HepG2 (cell line): ENCODE results near the gene KDM3A. TPM values are rescaled to one million over a fixed set of nuclear protein-coding genes. Genes with fewer than 3 reads are reported as not detected.

Experiments used
- BHLHE40 ChIP-seq: IDR thresholded peaks from 2 replicates; pipeline ENCODE4 v1.6.1; 2011; ENCODE audit warnings: low read length, improper control_type of control experiment
- IKZF4 ChIP-seq: sonication (generic); formaldehyde crosslinking; IDR thresholded peaks from 2 replicates; pipeline ENCODE4 v1.5.1; 2020; ENCODE audit warnings: borderline replicate concordance, mild to moderate bottlenecking, low read depth, missing genetic modification reagents; ENCODE audit errors: not compliant biosample characterization
- KAT2B ChIP-seq: fragments of 150-350 bp; IDR thresholded peaks from 2 replicates; pipeline ENCODE4 v1.6.1; 2014; ENCODE audit warnings: low read depth, low read length, borderline replicate concordance
- KLF9 ChIP-seq: IDR thresholded peaks from 2 replicates; pipeline ENCODE4 v1.6.1; 2016; ENCODE audit warnings: low read depth
- MTF1 ChIP-seq: sonication (generic); formaldehyde crosslinking; IDR thresholded peaks from 2 replicates; pipeline ENCODE4 v1.5.0; 2020; ENCODE audit warnings: missing genetic modification reagents
- NR3C1 ChIP-seq: sonication (generic); formaldehyde crosslinking; IDR thresholded peaks from 2 replicates; pipeline ENCODE4 v1.4.0; 2020; ENCODE audit warnings: missing genetic modification reagents
- PAX8 ChIP-seq: sonication (generic); formaldehyde crosslinking; IDR thresholded peaks from 2 replicates; pipeline ENCODE4 v1.8.0; 2022; ENCODE audit warnings: mild to moderate bottlenecking, missing genetic modification reagents, borderline replicate concordance
- SETDB1 ChIP-seq: sonication (generic); formaldehyde crosslinking; IDR thresholded peaks from 2 replicates; pipeline ENCODE4 v1.5.1; 2020; ENCODE audit warnings: missing genetic modification reagents, mild to moderate bottlenecking, borderline replicate concordance
- SMYD3 ChIP-seq: sonication (generic); formaldehyde crosslinking; IDR thresholded peaks from 2 replicates; pipeline ENCODE4 v1.8.1; 2023; ENCODE audit warnings: mild to moderate bottlenecking, missing genetic modification reagents
- SNAPC2 ChIP-seq: sonication (generic); formaldehyde crosslinking; IDR thresholded peaks from 2 replicates; pipeline ENCODE4 v1.8.1; 2022; ENCODE audit warnings: mild to moderate bottlenecking, missing genetic modification reagents
- XBP1 ChIP-seq: sonication (generic); formaldehyde crosslinking; IDR thresholded peaks from 2 replicates; pipeline ENCODE4 v1.5.0; 2020; ENCODE audit warnings: missing genetic modification reagents
- ZFP62 ChIP-seq: sonication (generic); formaldehyde crosslinking; IDR thresholded peaks from 2 replicates; pipeline ENCODE4 v1.4.0; 2020; ENCODE audit warnings: missing genetic modification reagents
- ZNF282 ChIP-seq: fragments of 450-650 bp; IDR thresholded peaks from 2 replicates; pipeline ENCODE4 v1.6.1; 2018; ENCODE audit not compliant: partially characterized antibody
- ZNF567 ChIP-seq: sonication (generic); formaldehyde crosslinking; IDR thresholded peaks from 2 replicates; pipeline ENCODE4 v1.8.1; 2023; ENCODE audit warnings: mild to moderate bottlenecking, missing genetic modification reagents, borderline replicate concordance
- ZNF83 ChIP-seq: sonication (generic); formaldehyde crosslinking; IDR thresholded peaks from 2 replicates; pipeline ENCODE4 v1.4.0; 2020; ENCODE audit warnings: missing genetic modification reagents, mild to moderate bottlenecking, borderline replicate concordance
- ZNF850 ChIP-seq: sonication (generic); formaldehyde crosslinking; conservative IDR thresholded peaks from 2 replicates; pipeline ENCODE4 v1.9.0; 2021; ENCODE audit warnings: mild to moderate bottlenecking, missing genetic modification reagents
- ZSCAN30 ChIP-seq: sonication (generic); formaldehyde crosslinking; IDR thresholded peaks from 2 replicates; pipeline ENCODE4 v1.5.0; 2020; ENCODE audit warnings: mild to moderate bottlenecking, missing genetic modification reagents
- polyA plus RNA-seq, 8 experiments: library from polyadenylated mRNA; depleted of rRNA in 3 of 8; stranded (reverse) in 7 of 8; unstranded in 1 of 8; fragments of >200 nt; fragmentation: Illumina TruSeq in 4 of 8; extraction: Trizol in 4 of 8; gene quantifications; 2 replicates each; pipeline versions ENCODE4 v1.2.1 to v1.2.3, GENCODE V29; 2011 to 2016; ENCODE audit warnings: low read depth in 4 of 8, missing spikeins in 1 of 8, mixed read lengths in 1 of 8; ENCODE audit not compliant: insufficient read depth in 1 of 8
- total RNA-seq, 5 experiments: library from RNA; depleted of rRNA; stranded (reverse); fragments of >200 nt; fragmentation: Illumina TruSeq; extraction: Trizol; gene quantifications; 2 replicates each; pipeline ENCODE4 v1.2.3, GENCODE V29; 2016; ENCODE audit warnings: low read depth in 1 of 5
- TF ChIP-seq, protein P1 (sequence below): sonication (generic); formaldehyde crosslinking; IDR thresholded peaks from 2 replicates; pipeline ENCODE4 v1.4.0; 2020; ENCODE audit warnings: missing genetic modification reagents
- TF ChIP-seq, protein P2 (sequence below): IDR thresholded peaks from 2 replicates; pipeline ENCODE4 v1.6.1; 2016; ENCODE audit warnings: control low read depth
- TF ChIP-seq, protein P3 (sequence below): sonication (generic); formaldehyde crosslinking; IDR thresholded peaks from 2 replicates; pipeline ENCODE4 v1.4.0; 2020; ENCODE audit warnings: missing genetic modification reagents
- TF ChIP-seq, protein P4 (sequence below): IDR thresholded peaks from 2 replicates; pipeline ENCODE4 v1.6.1; 2016; ENCODE audit warnings: mild to moderate bottlenecking
- TF ChIP-seq, protein P5 (sequence below): fragments of 450-650 bp; IDR thresholded peaks from 2 replicates; pipeline ENCODE4 v1.6.1; 2017; ENCODE audit warnings: mild to moderate bottlenecking
- TF ChIP-seq, protein P6 (sequence below): sonication (generic); formaldehyde crosslinking; IDR thresholded peaks from 2 replicates; pipeline ENCODE4 v1.4.0; 2020; ENCODE audit warnings: mild to moderate bottlenecking, low read depth, missing genetic modification reagents

KDM3A gene
- total and polyA plus RNA-seq, 2 of the 13 experiments (the other 11 are each of a cell fraction or from before 2014, with no cell fraction given), result 21.0 to 70.2 TPM

DNA sequence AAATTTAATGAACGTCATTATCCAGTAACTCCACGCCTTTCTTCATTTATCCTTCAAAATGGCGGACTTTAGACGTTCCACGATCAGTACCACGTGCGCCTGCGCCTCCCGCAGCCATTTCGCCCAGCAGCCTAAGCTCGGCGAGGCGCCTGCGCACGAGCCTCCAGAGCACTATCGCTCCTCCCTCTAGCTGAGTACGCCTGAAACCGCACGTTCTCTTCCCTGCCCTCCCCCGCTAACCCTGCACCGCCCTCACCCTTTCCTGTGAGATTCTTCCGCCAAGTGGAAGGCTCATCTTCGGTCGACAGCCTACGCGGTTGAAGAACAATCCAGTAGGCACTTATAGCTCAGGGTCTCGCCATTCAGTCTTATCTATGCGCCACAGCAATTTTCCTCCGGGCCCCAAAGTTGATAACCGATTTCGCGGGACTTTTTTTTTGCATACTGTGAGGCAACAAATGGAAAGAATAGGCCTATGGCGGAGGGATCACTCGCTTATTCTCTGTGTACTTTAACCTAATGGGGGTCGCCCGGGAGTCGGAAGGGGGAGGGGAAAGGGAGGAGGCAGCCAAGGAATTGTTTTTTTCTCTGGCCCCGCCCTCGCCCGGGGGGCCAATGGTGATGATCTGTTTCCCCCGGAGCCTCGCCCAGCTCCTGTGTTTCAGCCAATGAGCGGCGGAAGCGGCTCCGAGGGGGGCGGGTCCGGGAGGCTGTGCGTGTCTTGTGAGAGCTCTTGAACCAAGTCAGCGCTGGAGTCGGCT is at the start of gene KDM3A (continued):
- no peak for TF ChIP-seq KAT2B
- no peak for TF ChIP-seq ZFP62 (CRISPR knock-in tag)
- TF ChIP-seq, protein P1, sequence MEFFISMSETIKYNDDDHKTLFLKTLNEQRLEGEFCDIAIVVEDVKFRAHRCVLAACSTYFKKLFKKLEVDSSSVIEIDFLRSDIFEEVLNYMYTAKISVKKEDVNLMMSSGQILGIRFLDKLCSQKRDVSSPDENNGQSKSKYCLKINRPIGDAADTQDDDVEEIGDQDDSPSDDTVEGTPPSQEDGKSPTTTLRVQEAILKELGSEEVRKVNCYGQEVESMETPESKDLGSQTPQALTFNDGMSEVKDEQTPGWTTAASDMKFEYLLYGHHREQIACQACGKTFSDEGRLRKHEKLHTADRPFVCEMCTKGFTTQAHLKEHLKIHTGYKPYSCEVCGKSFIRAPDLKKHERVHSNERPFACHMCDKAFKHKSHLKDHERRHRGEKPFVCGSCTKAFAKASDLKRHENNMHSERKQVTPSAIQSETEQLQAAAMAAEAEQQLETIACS (CRISPR knock-in tag), result peak; percentile 55
- TF ChIP-seq, protein P2, sequence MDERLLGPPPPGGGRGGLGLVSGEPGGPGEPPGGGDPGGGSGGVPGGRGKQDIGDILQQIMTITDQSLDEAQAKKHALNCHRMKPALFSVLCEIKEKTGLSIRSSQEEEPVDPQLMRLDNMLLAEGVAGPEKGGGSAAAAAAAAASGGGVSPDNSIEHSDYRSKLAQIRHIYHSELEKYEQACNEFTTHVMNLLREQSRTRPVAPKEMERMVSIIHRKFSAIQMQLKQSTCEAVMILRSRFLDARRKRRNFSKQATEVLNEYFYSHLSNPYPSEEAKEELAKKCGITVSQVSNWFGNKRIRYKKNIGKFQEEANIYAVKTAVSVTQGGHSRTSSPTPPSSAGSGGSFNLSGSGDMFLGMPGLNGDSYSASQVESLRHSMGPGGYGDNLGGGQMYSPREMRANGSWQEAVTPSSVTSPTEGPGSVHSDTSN, result no peak
- peak; percentile 84 for TF ChIP-seq BHLHE40
- TF ChIP-seq XBP1 (CRISPR knock-in tag), result peak; percentile 91; the same call in 1 of the 2 replicates
- TF ChIP-seq SMYD3, result peak; percentile 99
- TF ChIP-seq SNAPC2 (CRISPR knock-in tag), result peak; percentile 98
- TF ChIP-seq, protein P3, sequence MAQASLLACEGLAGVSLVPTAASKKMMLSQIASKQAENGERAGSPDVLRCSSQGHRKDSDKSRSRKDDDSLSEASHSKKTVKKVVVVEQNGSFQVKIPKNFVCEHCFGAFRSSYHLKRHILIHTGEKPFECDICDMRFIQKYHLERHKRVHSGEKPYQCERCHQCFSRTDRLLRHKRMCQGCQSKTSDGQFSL, result peak; percentile 48
- TF ChIP-seq MTF1 (CRISPR knock-in tag), result peak; percentile 94; the same call in 1 of the 2 replicates
- TF ChIP-seq, protein P4, sequence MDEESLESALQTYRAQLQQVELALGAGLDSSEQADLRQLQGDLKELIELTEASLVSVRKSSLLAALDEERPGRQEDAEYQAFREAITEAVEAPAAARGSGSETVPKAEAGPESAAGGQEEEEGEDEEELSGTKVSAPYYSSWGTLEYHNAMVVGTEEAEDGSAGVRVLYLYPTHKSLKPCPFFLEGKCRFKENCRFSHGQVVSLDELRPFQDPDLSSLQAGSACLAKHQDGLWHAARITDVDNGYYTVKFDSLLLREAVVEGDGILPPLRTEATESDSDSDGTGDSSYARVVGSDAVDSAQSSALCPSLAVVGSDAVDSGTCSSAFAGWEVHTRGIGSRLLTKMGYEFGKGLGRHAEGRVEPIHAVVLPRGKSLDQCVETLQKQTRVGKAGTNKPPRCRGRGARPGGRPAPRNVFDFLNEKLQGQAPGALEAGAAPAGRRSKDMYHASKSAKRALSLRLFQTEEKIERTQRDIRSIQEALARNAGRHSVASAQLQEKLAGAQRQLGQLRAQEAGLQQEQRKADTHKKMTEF (CRISPR knock-in tag), result peak; percentile 99
- peak; percentile 98 for TF ChIP-seq SETDB1 (CRISPR knock-in tag)
- TF ChIP-seq PAX8, result peak; percentile 62; the same call in 1 of the 2 replicates
- no peak for TF ChIP-seq NR3C1 (CRISPR knock-in tag)
- TF ChIP-seq, protein P5, sequence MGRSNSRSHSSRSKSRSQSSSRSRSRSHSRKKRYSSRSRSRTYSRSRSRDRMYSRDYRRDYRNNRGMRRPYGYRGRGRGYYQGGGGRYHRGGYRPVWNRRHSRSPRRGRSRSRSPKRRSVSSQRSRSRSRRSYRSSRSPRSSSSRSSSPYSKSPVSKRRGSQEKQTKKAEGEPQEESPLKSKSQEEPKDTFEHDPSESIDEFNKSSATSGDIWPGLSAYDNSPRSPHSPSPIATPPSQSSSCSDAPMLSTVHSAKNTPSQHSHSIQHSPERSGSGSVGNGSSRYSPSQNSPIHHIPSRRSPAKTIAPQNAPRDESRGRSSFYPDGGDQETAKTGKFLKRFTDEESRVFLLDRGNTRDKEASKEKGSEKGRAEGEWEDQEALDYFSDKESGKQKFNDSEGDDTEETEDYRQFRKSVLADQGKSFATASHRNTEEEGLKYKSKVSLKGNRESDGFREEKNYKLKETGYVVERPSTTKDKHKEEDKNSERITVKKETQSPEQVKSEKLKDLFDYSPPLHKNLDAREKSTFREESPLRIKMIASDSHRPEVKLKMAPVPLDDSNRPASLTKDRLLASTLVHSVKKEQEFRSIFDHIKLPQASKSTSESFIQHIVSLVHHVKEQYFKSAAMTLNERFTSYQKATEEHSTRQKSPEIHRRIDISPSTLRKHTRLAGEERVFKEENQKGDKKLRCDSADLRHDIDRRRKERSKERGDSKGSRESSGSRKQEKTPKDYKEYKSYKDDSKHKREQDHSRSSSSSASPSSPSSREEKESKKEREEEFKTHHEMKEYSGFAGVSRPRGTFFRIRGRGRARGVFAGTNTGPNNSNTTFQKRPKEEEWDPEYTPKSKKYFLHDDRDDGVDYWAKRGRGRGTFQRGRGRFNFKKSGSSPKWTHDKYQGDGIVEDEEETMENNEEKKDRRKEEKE, result no peak
- TF ChIP-seq ZNF850 (CRISPR knock-in tag), result 0 out of 2 replicates have a peak, but pooled peaks have one; percentile 75
- TF ChIP-seq IKZF4, result peak; percentile 99
- TF ChIP-seq ZNF83, result peak; percentile 87
- 0 out of 2 replicates have a peak, but pooled peaks have one; percentile 14 for TF ChIP-seq ZNF567 (CRISPR knock-in tag)
- TF ChIP-seq, protein P6, sequence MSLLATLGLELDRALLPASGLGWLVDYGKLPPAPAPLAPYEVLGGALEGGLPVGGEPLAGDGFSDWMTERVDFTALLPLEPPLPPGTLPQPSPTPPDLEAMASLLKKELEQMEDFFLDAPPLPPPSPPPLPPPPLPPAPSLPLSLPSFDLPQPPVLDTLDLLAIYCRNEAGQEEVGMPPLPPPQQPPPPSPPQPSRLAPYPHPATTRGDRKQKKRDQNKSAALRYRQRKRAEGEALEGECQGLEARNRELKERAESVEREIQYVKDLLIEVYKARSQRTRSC (CRISPR knock-in tag), result peak; percentile 99
- peak; percentile 99 for TF ChIP-seq ZSCAN30 (CRISPR knock-in tag)
- no peak for TF ChIP-seq ZNF282
- peak; percentile 99 for TF ChIP-seq KLF9 (CRISPR knock-in tag)
